ENCODE measurements around the gene SLC35F3.

Gene SLC35F3

GRCh38 chr1:234373064-234373958 lies 468.8 kb downstream of the SLC35F3 start, which contains the start of gene COA6:
Gene COA6 (plus strand): TSS chr1:234373456. CDS start chr1:234373467, 11 bp downstream.
- in situ Hi-C loops (cut with HindIII; ENCODE audit: low pct_unique_long_range_greater_than_20kb, low sequenced_read_pairs), result no loop called here
- no peak for TF ChIP-seq JUND (IDR thresholded peaks at IDR 0.05; ENCODE audit: low read depth)
- DNase-seq (ENCODE audit: low read depth in 1 of 2, low spot score in 1 of 2), result peak; percentile 81 to 97

DNA sequence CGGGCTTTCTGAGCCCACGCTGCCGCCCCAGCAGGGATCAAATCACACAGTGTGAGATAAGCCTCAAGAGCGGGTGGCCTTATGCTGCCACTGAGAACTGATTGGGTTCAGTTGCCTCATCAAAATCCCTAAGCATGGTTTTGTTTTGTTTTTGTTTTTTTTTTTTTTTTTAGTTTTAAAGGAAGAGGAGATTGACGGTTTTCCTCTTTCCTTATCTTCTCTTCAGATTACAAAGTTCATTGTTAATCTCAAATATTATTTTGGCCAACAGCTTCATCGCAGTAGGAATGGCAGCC lies 469.4 kb downstream of the SLC35F3 start:
- in situ Hi-C loops (cut with HindIII; ENCODE audit: low pct_unique_long_range_greater_than_20kb, low sequenced_read_pairs), result no loop called here

More for the DNA sequence above, 469.4 kb downstream of the SLC35F3 start:
- DNase-seq (ENCODE audit: low read depth in 1 of 2, low spot score in 1 of 2), result no peak
- no peak for TF ChIP-seq JUND (IDR thresholded peaks at IDR 0.05; ENCODE audit: low read depth)

All from T47D (cell line).